GM19240 (cell line): ENCODE data around the gene SOS2.
"Not testable (repeated sequence)": the region's sequence is repeated elsewhere in the genome, so short reads cannot be mapped to it uniquely, and the experiment has no call there.

Experiments
- DNase-seq: peaks from one replicate; pipeline ENCODE4 v3.0.0; 2011; ENCODE audit warnings: low spot score; ENCODE audit not compliant: insufficient read length

Gene SOS2

DNA sequence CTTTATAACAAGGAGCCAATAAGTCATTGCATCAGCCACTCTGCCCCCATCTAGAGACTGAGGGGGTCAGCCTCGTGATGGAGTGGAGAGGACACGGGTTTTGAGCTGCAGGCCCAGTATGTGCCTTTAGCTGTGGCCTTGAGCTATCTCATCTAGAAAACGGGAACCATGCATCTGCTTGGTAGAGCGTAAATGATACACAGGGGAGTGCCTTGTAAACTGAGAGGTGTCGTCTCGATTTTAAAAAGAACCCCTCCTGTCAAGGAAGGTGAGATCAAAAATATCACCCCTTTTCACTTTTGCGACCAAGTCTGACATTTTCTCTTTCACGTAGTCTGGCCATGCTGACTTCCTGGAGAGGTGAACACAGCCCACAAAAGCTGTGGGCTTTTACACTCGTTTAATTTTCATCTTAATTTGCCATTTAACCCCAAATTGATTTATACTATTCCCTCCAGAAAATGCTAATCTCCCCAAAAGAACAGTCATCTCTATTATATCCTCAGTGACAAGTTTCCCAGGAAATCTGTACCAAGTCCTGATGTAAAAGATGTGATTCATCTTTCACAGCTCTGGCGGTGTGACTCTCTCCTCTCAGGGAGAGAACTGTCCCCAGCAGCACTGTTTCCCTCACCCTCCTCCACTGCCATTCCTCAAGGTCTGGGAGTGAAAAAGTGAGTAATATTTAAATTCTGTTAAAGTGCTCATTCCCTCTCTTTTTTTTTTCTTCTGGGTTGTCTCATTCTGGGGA lies 145.6 kb downstream of the SOS2 start:
- DNase-seq, result no peak

DNA sequence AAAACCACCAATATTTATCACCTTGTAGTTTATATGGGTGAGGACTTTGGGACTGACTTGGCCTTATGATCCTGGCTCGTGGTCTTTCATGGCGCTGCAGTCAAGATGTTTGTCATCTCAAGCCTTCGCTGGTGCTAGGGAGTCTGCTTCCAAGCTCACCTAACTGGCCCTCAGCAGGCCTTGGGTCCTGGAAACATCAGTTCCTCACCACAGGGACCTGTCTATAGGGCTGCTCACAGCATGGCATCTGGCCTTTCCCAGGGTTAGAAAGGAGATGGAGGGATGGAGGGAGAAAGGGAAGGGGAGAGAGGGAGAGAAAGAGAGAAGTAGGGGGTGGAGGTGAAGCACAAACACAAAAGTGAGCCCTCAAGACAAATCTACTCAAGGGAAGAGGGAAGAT lies 146.7 kb downstream of the SOS2 start:
- DNase-seq, result no peak

DNA sequence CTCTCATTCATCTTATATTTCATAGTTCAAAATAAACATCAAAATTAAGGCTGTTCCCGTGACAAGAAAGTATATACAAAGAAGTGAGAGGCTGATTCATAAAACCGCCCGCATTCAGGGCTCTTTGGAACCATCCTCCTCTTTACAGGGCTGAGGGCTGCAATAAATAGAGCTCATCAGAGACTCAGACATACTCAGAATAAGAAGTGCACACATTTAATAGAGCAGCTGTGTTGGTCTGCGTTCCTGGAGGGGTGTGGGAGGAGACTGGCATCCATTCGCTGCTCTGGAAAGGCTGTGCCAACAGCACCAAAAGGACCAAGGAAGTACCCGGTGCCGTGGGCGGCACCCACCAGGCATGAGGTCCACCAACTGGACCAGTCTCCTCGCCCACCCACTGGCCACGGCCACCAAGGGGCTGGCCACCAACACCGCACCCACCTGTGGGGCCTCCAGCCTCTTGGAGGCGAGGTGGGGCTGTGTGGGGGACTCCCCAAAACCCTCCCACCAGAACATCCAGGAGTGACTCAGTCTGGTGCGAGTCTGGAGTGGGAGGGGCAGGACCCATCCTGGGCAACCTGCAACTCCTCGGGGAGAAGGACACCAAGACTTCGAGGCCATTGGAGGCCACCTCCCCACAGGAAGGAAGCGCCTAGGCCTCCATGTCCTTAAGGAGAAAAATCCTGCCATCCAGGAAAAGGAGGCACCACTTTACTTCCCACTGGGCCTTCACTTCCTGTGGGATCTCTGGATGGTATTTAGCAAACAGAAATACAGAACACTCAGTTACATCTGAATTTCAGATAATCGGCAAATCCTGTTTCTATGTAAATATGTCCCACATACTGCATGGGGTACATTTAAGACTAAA lies 147.7 kb downstream of the SOS2 start:
- no peak for DNase-seq

DNA sequence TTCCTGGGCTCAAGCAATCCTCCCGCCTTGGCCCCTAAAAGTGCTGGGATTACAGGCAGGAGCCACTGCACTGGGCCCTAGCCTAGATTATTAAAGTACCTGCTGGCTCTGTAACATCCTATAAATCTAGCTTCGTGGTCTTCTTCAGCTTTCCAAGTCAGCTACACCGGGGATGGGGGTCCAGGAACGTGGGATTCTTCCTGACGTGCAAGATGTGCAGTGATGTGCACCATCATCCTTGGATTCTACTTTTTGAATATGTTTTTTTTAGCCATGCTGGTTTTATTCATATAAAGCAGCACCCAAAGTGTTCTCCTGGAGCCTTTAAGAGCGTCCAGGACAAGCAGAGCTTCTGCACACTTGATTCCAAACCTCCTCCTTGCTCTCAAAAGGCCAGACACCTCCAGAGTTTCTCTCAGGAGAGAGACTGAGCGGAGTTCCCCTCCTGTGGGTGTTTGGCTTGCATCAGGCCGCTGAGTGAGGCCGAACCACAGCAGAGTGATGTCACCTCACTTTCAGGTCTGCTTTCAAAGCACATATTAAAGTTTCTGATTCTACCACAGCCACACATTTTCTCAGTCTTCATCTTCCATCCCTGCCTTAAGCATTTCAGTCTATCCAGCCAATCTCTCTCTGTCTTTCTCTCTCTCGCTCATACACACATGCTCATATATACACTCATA lies 148.5 kb downstream of the SOS2 start:
- DNase-seq, result peak; percentile 73

DNA sequence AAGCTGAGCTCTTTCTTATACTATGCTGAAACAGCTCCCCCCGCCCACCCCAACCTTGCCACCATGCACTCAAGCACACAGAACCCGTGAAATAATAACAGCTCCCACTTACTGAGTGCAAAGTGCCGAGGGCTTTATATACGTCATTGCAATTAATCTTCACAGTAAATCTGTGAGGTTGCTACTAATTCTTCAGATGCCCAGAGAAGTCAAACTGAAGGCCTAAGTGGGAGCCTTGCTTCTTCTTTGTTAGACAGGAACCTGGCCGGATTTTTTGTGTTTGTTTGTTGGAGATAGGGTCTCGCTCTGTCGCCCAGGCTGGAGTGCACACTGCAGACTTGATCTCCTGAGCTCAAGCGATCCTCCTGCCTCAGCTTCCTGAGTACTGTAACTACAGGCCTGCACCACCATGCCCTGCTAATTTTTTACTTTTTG lies 149.1 kb downstream of the SOS2 start:
- no peak for DNase-seq

DNA sequence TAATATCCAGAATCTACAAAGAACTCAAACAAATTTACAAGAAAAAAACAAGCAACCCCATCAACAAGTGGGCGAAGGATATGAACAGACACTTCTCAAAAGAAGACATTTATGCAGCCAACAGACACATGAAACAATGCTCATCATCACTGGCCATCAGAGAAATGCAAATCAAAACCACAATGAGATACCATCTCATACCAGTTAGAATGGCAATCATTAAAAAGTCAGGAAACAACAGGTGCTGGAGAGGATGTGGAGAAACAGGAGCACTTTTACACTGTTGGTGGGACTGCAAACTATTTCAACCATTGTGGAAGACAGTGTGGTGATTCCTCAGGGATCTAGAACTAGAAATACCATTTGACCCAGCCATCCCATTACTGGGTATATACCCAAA lies 152.3 kb downstream of the SOS2 start:
- DNase-seq, result not testable (repeated sequence)

DNA sequence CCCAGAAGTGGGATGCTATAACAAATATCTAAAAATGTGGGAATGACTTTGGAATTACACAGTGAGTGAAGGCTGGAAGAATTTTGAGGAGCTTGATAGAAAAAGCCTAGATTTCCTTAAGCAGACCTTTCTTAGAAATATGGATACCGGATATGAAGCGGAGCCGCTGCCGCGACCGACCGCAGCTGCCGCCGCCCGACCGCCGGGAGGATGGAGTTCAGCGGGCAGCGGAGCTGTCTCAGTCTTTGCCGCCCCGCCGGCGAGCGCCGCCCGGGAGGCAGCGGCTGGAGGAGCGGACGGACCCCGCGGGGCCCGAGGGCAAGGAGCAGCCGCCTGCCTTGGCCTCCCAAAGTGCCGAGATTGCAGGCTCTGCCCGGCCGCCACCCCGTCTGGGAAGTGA lies 157.7 kb downstream of the SOS2 start:
- not testable (repeated sequence) for DNase-seq

DNA sequence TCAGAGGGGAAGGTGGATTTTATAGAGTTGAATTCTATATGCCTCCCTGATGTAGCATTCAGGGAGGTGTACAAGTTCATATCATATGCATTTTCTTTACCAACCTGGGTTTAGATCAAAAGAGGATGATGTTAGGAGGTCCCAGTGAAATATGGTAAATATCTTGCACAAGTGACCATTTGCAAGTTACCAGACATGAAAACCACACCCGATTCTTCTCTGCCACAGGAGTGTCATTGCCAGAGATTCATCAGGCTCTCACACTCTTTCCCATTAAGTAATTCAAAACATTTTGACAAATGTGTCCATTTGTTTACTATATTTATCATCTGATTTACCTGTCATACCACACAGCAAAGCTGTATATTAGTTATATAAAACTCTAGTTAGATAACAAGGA lies 159.0 kb downstream of the SOS2 start:
- no peak for DNase-seq

DNA sequence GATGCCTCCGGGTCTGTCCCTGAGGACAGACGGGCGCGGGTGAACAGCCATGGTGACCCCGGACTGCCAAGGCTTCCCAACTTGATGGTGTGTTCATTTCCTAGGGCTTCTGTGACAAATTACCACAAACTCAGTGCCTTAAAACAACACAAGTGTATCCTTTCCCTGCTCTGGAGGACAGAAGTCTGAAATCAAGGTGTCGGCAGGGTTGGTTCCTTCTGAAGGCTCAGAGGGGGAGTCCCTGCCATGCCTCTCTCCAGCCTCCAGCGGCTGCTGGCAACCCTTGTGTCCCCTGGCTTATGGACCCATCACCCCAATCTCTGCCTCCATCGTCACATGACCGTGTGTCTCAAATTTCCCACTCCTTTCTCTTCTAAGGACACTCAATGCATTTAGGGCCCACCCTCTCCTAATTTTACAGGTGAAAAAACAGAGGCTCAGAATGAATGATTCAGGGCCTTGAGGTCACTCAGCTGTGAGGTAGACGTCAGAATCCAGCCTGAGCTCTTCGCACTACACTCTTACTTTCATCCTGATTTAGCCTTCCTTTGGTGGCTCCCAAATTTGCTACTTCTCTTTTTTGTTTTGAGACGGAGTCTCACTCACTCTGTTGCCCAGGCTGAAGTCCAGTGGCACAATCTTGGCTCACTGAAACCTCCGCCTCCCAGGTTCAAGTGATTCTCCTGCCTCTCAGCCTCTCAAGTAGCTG lies 160.4 kb downstream of the SOS2 start:
- no peak for DNase-seq

DNA sequence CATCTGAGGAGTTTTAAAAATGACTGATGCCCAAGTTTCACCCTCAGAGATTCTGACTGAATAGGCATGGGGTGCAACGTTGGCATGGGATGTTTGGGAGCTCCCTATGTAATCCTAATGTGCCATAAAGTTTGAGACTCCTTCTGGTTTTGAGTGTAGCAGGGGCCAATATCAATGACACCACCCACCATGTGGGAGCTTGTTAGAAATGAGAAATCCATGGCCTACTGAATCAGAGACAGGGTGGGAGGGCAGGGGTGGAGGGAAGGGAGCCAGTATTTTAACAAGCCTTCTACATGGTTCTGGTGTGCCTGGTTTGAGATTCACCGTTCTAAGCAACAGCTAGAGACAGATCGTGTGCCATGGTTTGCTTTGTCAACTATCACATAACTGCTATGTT lies 161.1 kb downstream of the SOS2 start:
- DNase-seq, result no peak

DNA sequence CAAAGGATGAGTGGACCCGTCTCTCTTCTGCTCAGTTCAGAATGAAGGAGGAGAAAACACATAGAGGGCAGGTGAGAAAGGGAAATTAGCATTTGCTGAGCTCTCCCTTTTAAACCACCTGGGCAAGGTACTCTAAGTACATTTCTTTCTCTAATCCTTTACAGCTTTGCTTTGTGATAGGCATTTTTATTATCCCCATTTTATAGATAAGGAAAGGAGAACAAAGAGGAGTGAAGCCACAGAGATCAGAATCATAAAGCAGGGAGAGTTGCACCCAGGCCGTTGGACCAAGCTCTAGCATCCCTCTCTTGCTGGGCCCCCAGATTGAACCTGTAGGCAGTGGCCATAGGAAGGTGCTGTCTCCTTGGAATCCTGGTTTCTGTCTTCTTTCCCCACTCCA lies 162.1 kb downstream of the SOS2 start:
- no peak for DNase-seq

DNA sequence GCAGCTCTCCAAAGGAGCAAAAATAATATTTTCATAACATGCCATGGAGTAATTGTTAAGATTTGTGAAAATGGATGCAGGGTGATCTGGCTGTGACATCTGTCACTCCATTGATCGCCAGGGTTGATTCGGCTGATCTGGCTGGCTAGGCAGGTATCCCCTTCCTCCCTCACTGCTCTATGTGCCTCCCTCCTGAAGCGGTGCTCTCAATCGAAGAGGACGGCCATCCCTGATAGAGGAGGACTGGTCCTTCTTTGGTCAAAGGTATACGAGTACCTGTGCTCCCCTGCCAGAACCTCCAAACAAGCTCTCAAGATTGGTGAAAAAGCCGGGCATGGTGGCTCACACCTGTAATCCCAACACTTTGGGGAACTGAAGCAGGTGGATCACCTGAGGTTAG lies 162.9 kb downstream of the SOS2 start:
- DNase-seq, result no peak

DNA sequence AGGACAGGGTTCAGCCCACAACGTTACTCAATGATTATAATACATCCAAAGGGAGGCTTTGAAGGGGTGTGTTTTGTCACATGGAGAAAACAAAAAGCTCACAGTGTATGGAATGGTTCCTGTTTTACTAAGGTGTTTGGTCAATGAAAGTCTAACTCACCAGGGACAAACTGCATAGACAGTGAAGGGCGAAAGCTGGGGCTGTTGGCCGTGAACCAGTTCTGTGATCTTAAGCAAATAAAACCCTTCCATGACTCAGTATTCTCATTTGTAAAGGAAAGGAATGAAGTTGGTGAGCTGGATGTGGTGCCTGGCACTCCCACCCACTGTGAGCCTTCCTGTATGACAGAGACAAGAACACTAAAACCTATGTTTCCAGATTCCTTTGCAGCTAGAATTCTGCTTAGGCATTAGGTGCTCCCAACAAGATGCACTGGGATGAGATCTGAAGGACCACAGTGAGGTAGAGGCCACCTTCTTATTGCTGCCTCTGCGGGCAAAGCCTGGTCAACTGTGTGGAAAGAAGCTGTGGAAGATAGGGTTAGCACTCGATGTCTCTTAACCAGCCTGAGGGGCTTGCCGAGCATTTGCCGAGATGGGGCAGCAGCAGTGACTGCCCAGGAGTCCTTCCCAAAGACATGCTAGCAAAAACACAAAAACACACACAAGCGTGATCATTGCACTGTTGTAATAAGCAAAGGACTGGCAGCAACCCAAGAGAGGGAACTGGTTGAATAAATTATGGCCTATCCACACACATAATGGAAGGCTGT lies 163.5 kb downstream of the SOS2 start:
- no peak for DNase-seq
